ENCODE results near the gene CASP10. TPM values are rescaled to one million over a fixed set of nuclear protein-coding genes. Genes with fewer than 3 reads are reported as not detected.

Gene CASP10
- polyA plus RNA-seq, 1 of the 3 experiments (the other 2 are of a cell fraction), result 0.12 TPM

DNA sequence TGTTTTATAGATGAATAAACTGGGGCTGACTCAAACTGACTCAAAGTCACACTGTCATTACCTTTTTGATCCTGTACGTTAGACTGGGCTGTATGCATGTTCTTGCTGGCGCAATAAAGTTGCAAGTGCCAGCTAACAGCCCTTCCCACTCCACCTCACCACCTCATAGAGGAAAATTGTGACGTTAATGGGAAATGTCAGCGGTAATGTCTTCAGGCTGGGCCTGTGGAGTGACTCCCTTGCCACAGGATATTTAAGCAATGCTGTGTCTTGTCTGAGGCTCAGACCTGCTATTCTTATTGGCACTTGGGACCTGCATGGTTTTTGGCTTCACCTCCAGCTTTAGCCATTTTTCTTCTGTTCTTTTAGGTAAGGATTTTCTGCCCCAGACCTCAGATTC, 25.2 kb upstream of the CASP10 start:
- no peak for DNase-seq
- no peak overlapping the region for H2AFZ ChIP-seq (ENCODE audit: low read depth)
- H3K36me3 ChIP-seq (replicated peaks in 1 of 2; ENCODE audit: control insufficient read depth in 1 of 2, insufficient read depth in 2 of 2, low read length in 1 of 2), result peaks cover 11 to 44% of the 10 kb centered on the region in 2 experiments
- H3K27ac ChIP-seq (ENCODE audit: low read depth in 2 of 2, low read length in 1 of 2), result peak overlapping the region; percentile 60 to 71
- no peaks in the 10 kb centered on the region for H3K9me3 ChIP-seq
- peak overlapping the region; percentile 43; the same call in 1 of the 2 replicates for H3K4me2 ChIP-seq
- ChIA-PET CTCF (interaction anchor here (0.6 to 3.7 kb wide), 43 partner anchors 10 to 444 kb away, joined by 3 to 30 read pairs (median 4); partner anchors contain the start of genes CFLAR, HYCC2 and ORC2), POLR2A (interaction anchor here (0.8 kb wide), 1 partner anchor 89 kb away, joined by 3 read pairs; no protein-coding TSS in a partner anchor)
- H3F3A ChIP-seq (replicated peaks; ENCODE audit: insufficient read depth), result peaks cover 9% of the 10 kb centered on the region
- H3K4me1 ChIP-seq (ENCODE audit: control insufficient read depth in 1 of 2, insufficient read depth in 2 of 2, low read depth in 1 of 2, low read length in 1 of 2), result peaks cover 5 to 9% of the 10 kb centered on the region in 2 experiments; a peak in 3 of 4 replicates
- H3K27me3 ChIP-seq (ENCODE audit: insufficient read depth), result no peaks in the 10 kb centered on the region
- H3K4me3 ChIP-seq (ENCODE audit: low read depth in 2 of 2, low read length in 1 of 2), result no peak overlapping the region
- WGBS (ENCODE audit: low lambda C conversion rate), result 54% methylated on average over 4 of the region's 4 CpGs
- peak overlapping the region; percentile 28; the same call in 1 of the 2 replicates for H3K9ac ChIP-seq
- H4K20me1 ChIP-seq (ENCODE audit: insufficient read depth), result no peaks in the 10 kb centered on the region
- peaks cover 47% of the 10 kb centered on the region; the same call in 1 of the 2 replicates for H3K79me2 ChIP-seq (ENCODE audit: insufficient read depth)
- TF ChIP-seq FOXM1 (IDR thresholded peaks at IDR 0.05; ENCODE audit: low read depth), result no peak
- TF ChIP-seq TCF12 (IDR thresholded peaks at IDR 0.05), result peak; percentile 77
- TF ChIP-seq, protein P1, sequence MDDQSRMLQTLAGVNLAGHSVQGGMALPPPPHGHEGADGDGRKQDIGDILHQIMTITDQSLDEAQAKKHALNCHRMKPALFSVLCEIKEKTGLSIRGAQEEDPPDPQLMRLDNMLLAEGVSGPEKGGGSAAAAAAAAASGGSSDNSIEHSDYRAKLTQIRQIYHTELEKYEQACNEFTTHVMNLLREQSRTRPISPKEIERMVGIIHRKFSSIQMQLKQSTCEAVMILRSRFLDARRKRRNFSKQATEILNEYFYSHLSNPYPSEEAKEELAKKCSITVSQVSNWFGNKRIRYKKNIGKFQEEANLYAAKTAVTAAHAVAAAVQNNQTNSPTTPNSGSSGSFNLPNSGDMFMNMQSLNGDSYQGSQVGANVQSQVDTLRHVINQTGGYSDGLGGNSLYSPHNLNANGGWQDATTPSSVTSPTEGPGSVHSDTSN (IDR thresholded peaks at IDR 0.05), result peak; percentile 82
- no peaks in the 10 kb centered on the region for H3K9me2 ChIP-seq

DNA sequence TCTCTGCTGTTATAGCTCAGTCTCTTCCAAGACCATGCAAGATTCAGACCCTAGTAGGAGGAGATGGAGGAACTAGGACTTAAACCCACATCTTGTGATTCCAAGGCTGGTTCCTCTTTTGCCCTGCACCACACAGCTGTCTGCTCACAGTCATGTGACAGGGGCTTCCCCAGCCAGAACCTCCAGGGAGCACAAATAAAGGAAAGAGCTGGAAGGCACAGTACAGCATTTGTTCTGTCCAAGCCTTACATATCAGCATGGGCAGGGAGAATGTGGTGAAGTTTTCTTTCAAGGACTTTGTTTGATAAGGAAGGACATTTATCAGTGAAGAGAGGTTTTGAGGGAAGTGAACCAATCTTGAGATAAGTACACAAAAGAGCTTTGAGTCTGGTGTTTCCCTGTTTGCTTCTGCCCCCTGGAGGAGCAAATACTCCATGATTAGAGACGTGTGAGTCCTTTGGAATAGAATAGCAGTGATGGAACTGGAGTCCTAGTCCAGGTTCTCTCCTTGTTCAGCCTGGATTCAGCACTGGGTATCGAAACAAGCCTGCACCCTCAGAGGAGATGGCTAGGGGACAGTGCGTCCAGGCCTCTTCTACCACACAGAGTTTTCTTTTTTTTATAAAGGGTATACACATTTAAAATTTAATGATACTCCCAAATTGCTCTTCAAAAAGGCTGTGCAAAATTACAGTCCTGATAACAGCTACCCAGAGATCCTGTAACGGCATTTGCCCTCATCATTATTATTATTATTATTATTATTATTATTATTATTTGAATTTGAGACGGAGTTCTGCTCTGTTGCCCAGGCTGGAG, 24.6 kb upstream of the CASP10 start:
- peak; percentile 76 for DNase-seq
- TF ChIP-seq, protein P2, sequence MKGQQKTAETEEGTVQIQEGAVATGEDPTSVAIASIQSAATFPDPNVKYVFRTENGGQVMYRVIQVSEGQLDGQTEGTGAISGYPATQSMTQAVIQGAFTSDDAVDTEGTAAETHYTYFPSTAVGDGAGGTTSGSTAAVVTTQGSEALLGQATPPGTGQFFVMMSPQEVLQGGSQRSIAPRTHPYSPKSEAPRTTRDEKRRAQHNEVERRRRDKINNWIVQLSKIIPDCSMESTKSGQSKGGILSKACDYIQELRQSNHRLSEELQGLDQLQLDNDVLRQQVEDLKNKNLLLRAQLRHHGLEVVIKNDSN (IDR thresholded peaks at IDR 0.05; ENCODE audit: borderline replicate concordance, low read depth), result peak; percentile 75
- TF ChIP-seq CHD2 (IDR thresholded peaks at IDR 0.05; ENCODE audit: low read length, partially characterized antibody) (peak; percentile 36), RAD21 (IDR thresholded peaks at IDR 0.05; ENCODE audit: low read length) (peak; percentile 91), SMC3 (IDR thresholded peaks at IDR 0.05; ENCODE audit: low read depth, low read length) (peak; percentile 80), POLR2AphosphoS5 (IDR thresholded peaks at IDR 0.05; ENCODE audit: low read depth, low read length) (no peak), RFX5 (IDR thresholded peaks at IDR 0.05; ENCODE audit: low read length) (0 out of 2 replicates have a peak, but pooled peaks have one; percentile 10)
- TF ChIP-seq, protein P3, sequence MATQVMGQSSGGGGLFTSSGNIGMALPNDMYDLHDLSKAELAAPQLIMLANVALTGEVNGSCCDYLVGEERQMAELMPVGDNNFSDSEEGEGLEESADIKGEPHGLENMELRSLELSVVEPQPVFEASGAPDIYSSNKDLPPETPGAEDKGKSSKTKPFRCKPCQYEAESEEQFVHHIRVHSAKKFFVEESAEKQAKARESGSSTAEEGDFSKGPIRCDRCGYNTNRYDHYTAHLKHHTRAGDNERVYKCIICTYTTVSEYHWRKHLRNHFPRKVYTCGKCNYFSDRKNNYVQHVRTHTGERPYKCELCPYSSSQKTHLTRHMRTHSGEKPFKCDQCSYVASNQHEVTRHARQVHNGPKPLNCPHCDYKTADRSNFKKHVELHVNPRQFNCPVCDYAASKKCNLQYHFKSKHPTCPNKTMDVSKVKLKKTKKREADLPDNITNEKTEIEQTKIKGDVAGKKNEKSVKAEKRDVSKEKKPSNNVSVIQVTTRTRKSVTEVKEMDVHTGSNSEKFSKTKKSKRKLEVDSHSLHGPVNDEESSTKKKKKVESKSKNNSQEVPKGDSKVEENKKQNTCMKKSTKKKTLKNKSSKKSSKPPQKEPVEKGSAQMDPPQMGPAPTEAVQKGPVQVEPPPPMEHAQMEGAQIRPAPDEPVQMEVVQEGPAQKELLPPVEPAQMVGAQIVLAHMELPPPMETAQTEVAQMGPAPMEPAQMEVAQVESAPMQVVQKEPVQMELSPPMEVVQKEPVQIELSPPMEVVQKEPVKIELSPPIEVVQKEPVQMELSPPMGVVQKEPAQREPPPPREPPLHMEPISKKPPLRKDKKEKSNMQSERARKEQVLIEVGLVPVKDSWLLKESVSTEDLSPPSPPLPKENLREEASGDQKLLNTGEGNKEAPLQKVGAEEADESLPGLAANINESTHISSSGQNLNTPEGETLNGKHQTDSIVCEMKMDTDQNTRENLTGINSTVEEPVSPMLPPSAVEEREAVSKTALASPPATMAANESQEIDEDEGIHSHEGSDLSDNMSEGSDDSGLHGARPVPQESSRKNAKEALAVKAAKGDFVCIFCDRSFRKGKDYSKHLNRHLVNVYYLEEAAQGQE (IDR thresholded peaks at IDR 0.05; ENCODE audit: low read depth, low read length), result no peak
- TF ChIP-seq, protein P4, sequence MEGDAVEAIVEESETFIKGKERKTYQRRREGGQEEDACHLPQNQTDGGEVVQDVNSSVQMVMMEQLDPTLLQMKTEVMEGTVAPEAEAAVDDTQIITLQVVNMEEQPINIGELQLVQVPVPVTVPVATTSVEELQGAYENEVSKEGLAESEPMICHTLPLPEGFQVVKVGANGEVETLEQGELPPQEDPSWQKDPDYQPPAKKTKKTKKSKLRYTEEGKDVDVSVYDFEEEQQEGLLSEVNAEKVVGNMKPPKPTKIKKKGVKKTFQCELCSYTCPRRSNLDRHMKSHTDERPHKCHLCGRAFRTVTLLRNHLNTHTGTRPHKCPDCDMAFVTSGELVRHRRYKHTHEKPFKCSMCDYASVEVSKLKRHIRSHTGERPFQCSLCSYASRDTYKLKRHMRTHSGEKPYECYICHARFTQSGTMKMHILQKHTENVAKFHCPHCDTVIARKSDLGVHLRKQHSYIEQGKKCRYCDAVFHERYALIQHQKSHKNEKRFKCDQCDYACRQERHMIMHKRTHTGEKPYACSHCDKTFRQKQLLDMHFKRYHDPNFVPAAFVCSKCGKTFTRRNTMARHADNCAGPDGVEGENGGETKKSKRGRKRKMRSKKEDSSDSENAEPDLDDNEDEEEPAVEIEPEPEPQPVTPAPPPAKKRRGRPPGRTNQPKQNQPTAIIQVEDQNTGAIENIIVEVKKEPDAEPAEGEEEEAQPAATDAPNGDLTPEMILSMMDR (IDR thresholded peaks at IDR 0.05), result peak; percentile 84
- TF ChIP-seq, protein P5, sequence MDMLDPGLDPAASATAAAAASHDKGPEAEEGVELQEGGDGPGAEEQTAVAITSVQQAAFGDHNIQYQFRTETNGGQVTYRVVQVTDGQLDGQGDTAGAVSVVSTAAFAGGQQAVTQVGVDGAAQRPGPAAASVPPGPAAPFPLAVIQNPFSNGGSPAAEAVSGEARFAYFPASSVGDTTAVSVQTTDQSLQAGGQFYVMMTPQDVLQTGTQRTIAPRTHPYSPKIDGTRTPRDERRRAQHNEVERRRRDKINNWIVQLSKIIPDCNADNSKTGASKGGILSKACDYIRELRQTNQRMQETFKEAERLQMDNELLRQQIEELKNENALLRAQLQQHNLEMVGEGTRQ (IDR thresholded peaks at IDR 0.05; ENCODE audit: borderline replicate concordance, low read depth, low read length), result no peak
- 46% methylated on average over 5 of the region's 5 CpGs for WGBS (ENCODE audit: low lambda C conversion rate)
- Histone ChIP-seq H3K9me2 (no peaks in the 10 kb centered on the region), H3K79me2 (ENCODE audit: insufficient read depth) (peaks cover 41% of the 10 kb centered on the region; the same call in 1 of the 2 replicates), H3K4me2 (peak overlapping the region; percentile 43; the same call in 1 of the 2 replicates), H3K4me3 (ENCODE audit: low read depth in 2 of 2, low read length in 1 of 2) (no peak overlapping the region; a peak in 1 of 4 replicates), H3K27me3 (ENCODE audit: insufficient read depth) (no peaks in the 10 kb centered on the region), H3K9me3 (no peaks in the 10 kb centered on the region), H3K9ac (peak overlapping the region; percentile 28; the same call in 1 of the 2 replicates), H3F3A (replicated peaks; ENCODE audit: insufficient read depth) (peaks cover 9% of the 10 kb centered on the region), H2AFZ (ENCODE audit: low read depth) (0 out of 2 replicates have a peak overlapping the region, but pooled peaks have one; percentile 48), H3K36me3 (replicated peaks in 1 of 2; ENCODE audit: control insufficient read depth in 1 of 2, insufficient read depth in 2 of 2, low read length in 1 of 2) (peaks cover 17 to 46% of the 10 kb centered on the region in 2 experiments), H4K20me1 (ENCODE audit: insufficient read depth) (no peaks in the 10 kb centered on the region), H3K27ac (ENCODE audit: low read depth in 2 of 2, low read length in 1 of 2) (peak overlapping the region; percentile 60 to 71), H3K4me1 (ENCODE audit: control insufficient read depth in 1 of 2, insufficient read depth in 2 of 2, low read depth in 1 of 2, low read length in 1 of 2) (peaks cover 5% of the 10 kb centered on the region in 2 experiments; a peak in 2 of 4 replicates)
- ChIA-PET POLR2A (interaction anchor here (0.8 kb wide), 1 partner anchor 89 kb away, joined by 3 read pairs; no protein-coding TSS in a partner anchor), CTCF (interaction anchor here (0.6 to 3.7 kb wide), 45 partner anchors 8 to 445 kb away, joined by 3 to 30 read pairs (median 4); partner anchors contain the start of genes CFLAR, HYCC2 and ORC2)

Measured in SK-N-SH (cell line).